Prostate gland (tissue), 2 donors: Measurements from ENCODE around the gene TMTC2.

Experiments used
- CTCF ChIP-seq, 4 experiments: fragments of 200-600 bp in 2 of 4; fragments of 450-650 bp in 2 of 4; sonication (generic) in 2 of 4; IDR thresholded peaks; 1 replicate in 3 of 4; 2 replicates in 1 of 4; pipeline ENCODE4 v1.5.1; 2016 to 2019; ENCODE audit warnings: antibody characterized with exemption in 4 of 4, mild to moderate bottlenecking in 2 of 4, moderate library complexity in 2 of 4
- POLR2A ChIP-seq: fragments of 450-650 bp; IDR thresholded peaks from one replicate; pipeline ENCODE4 v1.6.1; 2016; ENCODE audit warnings: antibody characterized with exemption, mild to moderate bottlenecking
- POLR2AphosphoS5 ChIP-seq: sonication (generic); formaldehyde crosslinking; IDR thresholded peaks from one replicate; pipeline ENCODE4 v1.6.1; 2017; ENCODE audit warnings: antibody characterized with exemption

- TF ChIP-seq POLR2A (no peak), CTCF (IDR thresholded peaks at IDR 0.05) (no peak), POLR2AphosphoS5 (no peak)
Measured at GRCh38 chr12:83121897-83122622, 435.4 kb downstream of the TMTC2 start.
